Measurements from ENCODE around the gene PDE7B.

PDE7B gene

DNA sequence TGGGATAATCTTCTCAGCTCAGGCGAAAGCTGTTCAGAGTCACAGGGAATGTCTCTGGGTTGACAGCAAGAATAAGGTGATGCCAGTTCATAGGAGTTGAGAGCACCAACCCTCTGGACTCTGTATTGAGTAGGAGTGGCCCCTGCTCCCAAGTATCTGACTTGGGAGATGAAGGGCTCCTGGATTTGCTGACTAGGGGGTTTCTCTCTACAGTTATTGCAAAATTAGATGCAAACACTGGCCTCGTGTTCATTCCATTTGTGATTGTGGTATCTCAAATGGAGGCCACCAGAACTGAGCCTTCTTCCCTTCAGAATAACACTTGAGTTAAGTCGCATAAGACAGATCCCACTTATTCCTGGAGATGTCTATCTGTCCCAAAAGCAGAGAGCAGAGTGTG, 135.7 kb downstream of the PDE7B start:
- DNase-seq (ENCODE audit: low read depth in 2 of 2): no peak

DNA sequence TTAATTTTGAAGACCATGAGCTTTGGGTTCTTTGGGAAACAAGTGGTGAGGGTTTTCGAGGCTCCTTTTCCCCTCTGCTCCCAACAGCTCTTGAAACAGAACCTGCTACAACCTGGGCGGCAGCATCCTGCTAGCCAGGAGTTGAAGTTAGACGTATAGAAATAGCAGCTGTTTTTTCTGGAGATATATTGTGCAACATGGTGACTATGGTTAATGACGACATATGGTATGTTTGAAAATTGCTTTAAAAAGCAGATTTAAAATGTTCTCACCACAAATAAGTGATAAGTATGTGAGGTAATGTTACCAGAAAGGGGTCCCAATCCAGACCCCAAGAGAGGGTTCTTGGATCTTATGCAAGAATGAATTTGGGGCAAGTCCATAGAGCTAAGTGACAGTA, 138.9 kb downstream of the PDE7B start:
- no peak for DNase-seq (ENCODE audit: low read depth in 2 of 2)

DNA sequence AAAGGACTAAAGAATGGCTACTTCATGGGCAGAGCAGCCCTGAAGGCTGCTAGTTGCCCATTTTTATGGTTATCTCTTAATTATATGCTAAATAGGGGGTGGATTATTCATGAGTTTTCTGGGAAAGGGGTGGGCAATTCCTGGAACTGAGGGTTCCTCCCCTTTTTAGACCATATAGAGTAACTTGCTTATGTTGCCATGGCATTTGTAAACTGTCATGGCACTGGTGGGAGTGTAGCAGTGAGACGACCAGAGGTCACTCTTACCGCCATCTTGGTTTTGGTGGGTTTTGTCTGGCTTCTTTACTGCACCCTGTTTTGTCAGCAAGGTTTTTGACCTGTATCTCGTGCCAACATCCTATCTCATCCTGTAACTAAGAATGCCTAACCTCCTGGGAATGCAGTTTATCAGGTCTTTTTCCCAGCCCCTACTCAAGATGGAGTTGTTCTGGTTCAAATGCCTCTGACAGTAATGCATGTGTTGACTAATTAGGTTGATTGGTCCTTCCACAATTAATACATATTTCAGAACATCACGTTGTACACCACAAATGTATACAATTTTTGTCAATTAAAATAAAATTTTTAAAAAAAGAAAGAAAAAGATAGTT, 139.5 kb downstream of the PDE7B start:
- no peak for DNase-seq (ENCODE audit: low read depth in 2 of 2)

DNA sequence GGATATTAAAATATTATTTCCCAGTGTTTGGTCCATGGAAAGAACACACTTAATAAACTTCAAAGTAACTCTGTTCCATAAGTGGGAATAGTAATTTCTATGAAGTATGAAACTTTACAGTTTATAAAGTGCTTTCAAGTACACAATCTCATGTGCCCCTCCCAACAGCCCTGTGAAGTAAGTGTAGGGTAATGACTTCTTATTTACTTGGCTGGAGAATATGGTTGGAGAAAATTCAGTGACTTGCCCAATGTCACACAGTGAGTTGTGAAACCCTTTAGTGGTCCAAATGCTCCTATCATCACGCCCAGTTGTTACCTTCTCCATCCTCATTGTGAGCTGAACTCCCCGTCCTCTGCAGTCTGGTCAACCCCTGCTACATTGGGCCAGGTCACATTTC, 141.2 kb downstream of the PDE7B start:
- DNase-seq (ENCODE audit: low read depth in 2 of 2): no peak

DNA sequence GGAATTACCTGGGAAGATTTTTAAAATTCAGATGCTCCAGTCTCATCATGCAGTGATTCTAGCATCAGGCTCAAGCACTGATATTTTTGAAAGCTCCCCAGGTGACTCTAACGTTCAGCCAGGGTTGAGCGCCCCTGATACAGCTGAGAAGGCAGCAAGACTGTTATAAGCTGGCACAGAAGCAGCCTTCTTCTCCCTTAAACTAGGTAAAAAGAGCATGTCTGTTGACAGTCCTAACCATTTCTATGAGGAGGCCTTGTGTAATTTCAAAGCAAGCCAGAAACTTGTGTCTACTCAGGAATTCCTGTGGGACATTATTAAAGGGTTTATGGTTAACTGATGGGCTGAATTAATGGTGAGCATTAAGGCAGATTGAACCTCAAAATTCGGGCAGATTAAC, 141.9 kb downstream of the PDE7B start:
- no peak for DNase-seq (ENCODE audit: low read depth in 2 of 2)

DNA sequence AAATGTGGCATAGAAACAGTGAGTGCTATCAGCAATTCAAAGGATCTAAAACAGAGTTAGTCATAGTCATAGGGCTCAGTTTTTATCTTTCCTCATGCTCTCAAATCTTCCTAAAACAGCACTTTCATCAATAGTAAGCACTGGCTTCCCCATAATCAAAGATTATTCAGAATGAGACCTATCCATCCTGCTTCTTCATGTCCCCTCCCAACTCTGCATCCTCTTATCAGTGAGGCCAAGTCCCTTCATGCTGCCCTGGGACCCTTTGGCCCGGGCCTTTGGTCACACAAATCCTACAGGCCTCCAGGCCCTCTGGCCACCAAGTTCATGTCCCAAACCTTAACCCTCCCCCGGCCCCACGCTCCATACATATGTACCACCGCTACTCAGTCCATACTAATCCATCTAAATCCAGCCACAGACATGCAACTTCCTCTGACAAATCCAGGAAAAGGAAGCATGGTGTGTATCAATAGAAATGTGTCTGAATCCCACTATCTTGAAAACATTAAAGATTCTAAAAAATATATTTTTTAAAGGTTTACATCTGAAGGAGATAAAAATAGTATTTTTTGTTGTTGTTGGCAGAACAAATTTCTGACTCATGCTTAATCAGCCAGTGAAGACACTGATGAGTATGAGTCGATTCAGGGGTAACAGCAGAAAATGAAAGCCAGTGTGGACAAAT, 143.5 kb downstream of the PDE7B start:
- no peak for DNase-seq (ENCODE audit: low read depth in 2 of 2)

- no peak for DNase-seq (ENCODE audit: low read depth in 2 of 2)
Observed at GRCh38 chr6:135995545-135995898, 144.0 kb downstream of the PDE7B start.

GRCh38 chr6:135996668-135997067, 145.2 kb downstream of the PDE7B start:
- no peak for DNase-seq (ENCODE audit: low read depth in 2 of 2)

DNA sequence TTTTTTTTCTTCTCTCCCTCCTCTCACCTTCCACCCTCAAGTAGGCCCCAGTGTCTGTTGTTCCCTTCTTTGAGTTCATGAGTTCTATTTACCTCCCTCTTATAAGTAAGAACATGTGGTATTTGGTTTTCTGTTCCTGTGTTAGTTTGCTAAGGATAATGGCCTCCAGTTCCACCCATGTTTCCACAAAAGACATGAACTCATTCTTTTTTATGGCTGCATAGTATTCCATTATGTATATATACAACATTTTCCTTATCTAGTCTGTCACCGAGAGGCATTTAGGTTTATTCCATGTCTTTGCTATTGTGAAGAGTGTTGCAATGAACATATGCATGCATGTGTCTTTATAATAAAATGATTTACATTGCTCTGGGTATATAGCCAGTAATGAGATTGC, 147.9 kb downstream of the PDE7B start:
- no peak for DNase-seq (ENCODE audit: low read depth in 2 of 2)

DNA sequence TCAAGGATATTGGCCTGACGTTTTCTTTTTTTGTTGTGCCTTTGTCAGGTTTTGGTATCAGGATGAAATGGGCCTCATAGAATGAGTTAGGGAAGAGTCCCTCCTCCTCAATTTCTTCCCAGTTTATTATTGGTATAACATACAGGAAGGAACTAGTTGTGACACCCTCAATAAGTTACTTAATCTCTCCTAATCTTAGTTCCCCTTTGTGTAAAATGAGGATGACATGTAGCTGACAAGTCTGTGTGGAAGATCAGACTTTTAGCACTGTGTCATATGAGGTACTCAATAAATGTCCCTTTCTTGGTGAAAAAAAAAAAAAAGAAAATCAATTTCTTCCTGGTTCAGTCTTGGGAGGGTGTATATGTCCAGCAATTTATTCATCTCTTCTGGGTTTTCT, 155.8 kb downstream of the PDE7B start:
- DNase-seq (ENCODE audit: low read depth in 2 of 2): no peak

DNA sequence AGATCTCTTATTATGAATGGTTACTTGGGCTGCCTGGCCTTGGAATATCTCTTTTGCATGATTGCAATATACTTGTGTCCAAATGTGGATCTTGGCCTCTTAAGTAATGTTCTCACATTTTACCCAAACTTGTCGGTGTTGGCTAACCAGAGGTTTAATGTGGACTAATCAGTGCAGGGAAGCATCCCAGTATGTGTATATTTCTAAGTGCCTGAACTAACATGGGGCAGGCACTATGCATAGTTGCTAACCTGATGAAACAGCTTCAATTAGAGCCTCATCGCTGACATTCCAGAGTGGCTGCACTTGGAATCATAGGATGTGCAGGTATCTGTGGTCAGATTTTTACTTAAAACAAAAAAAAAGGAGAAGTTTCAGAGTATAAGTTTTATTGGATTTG, 160.0 kb downstream of the PDE7B start:
- no peak for DNase-seq (ENCODE audit: low read depth in 2 of 2)

DNA sequence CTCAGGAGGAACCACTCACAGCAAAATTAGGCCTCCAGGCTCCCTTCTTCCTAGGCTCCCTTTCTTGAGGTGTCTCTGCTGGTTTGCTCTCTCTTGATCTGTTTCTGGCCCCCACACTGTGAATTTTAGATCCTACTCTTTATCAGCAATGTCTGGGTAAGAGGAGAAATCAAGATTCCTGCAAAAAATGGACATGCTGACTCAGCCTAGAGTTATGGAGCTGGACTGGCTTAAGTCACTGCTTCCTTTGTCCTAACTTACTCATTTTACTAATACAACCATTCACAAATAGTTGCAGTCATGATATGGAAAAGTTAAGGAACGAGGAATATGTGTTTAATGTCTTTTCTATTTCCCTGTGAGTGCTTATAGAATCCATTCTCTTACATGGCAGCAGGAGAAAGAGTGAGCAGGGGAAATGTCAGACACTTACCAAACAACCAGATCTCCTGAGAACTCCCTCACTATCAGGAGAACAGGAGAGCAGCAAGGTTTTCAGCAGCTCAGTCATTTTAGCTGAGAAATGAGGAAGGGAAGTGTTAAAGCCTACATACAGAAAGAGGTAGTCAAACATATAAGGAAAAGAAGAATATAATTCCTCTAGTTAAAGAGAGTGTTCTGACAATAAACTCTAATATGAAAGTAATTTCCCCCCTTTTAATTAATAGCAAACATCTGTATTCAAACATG, 160.8 kb downstream of the PDE7B start:
- DNase-seq (ENCODE audit: low read depth in 2 of 2): no peak

GRCh38 chr6:136012943-136013342, 161.4 kb downstream of the PDE7B start:
- DNase-seq (ENCODE audit: low read depth in 2 of 2): no peak

DNA sequence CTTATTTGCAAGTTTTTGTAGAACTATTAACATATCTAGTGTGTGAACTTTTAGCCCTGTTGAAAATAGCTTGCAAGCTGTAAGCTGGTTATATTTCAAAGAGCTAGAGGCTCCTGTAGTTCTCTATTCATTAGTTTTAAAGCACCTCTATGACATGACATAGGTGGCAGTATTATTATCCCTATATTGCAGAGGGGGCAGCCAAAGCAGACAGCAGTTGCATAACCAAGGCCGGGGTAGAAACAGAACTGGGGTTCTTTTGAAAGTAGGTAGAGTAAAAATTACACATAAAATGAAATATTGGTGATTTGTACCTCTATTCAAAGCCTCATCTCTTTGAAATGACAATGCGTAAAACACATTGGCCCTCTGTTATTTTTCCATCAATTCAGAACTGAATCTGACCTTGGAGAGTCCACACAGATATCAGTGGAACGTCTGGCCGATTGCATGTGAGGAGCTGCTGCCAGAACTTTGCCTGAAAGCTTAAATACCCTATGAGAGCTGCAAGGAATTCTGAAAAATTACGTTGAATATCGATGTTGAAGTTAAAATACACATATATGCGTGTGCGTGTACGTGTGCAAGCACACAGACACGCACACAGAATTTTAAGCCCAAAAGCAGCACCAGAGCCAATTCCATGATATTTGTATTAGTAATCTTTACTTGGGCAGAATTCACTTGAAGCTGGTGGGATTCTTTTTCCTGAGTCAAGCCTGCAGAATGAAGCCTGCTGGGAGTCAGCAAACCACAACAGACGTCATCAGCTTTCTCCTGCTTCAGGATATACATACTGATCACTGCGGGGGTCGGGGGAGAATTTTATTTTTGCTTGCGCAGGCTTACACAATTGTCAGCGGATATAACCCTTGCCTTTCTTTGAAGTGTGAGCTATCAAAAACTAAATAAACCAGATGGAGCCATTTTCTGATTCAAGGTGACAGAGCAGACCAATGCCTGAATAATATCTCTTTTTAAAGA, 163.2 kb downstream of the PDE7B start:
- no peak for DNase-seq (ENCODE audit: low read depth in 2 of 2)

GRCh38 chr6:136015531-136015930, 164.0 kb downstream of the PDE7B start:
- DNase-seq (ENCODE audit: low read depth in 2 of 2): no peak

- no peak for DNase-seq (ENCODE audit: low read depth in 2 of 2)
Observed at GRCh38 chr6:136016228-136017225, 165.0 kb downstream of the PDE7B start.

DNA sequence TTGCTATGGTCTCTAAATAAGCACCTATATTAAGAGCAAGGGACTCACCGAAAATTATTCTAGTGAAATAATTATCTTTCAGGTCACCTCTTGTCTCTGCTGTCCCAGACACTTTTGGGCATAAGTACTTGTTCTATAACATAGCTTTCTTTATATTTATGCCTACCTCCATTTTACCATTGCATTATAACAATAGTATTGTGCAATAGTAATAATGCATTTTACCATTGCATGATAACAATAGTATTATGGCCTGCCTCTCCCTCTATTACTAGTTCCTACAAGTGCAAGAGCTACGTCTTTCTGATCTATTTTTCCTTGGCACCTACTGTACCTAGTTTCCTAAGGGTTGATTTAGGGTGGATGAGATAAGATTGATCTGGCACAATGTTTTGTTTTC, 169.2 kb downstream of the PDE7B start:
- DNase-seq (ENCODE audit: low read depth in 2 of 2): no peak

GRCh38 chr6:136022224-136022874, 170.8 kb downstream of the PDE7B start:
- DNase-seq (ENCODE audit: low read depth in 2 of 2): no peak

GRCh38 chr6:136024711-136025110, 173.2 kb downstream of the PDE7B start:
- no peak for DNase-seq (ENCODE audit: low read depth in 2 of 2)

GRCh38 chr6:136025736-136026135, 174.2 kb downstream of the PDE7B start:
- no peak for DNase-seq (ENCODE audit: low read depth in 2 of 2)

Measured in stimulated activated CD8-positive, alpha-beta memory T cell treated with anti-CD3 and anti-CD28 coated beads, Interleukin-2, amount 100 ng/mL, for 1 hour (primary cell).